ENCODE data around the gene IGFLR1.

DNA sequence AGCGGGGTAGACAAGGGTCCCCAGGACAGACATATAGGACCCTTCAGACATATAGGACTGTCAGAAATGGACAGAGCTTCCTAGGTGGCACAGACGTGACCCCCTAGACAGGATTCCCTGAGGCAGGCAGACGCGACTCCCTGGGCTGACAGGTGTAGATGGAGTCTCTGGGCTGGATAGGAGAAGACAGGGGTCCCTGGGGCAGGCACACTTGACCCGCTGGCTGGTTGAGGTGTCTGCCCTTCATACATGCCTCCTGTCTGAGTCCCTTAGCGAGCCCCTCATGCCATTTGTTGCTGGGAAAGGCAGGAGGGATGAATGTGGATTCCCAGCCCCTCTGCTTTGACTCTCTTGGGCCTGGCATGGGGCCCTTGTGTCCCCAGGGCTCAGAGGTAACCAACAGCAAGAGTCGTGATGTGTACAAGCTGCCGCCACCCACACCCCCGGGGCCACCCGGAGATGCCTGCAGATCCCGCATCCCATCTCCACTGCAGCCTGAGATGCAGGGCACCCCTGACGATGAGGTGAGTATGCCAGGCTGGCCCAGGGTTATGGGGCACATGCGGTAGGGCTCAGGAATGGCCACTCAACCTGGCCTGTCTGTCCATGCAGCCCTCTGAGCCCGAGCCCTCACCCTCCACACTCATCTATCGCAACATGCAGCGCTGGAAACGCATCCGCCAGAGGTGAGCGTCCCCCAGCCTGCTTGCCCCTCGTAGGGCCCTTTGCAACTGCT is 11.6 kb upstream of the IGFLR1 start:
- TF ChIP-seq, protein P1, sequence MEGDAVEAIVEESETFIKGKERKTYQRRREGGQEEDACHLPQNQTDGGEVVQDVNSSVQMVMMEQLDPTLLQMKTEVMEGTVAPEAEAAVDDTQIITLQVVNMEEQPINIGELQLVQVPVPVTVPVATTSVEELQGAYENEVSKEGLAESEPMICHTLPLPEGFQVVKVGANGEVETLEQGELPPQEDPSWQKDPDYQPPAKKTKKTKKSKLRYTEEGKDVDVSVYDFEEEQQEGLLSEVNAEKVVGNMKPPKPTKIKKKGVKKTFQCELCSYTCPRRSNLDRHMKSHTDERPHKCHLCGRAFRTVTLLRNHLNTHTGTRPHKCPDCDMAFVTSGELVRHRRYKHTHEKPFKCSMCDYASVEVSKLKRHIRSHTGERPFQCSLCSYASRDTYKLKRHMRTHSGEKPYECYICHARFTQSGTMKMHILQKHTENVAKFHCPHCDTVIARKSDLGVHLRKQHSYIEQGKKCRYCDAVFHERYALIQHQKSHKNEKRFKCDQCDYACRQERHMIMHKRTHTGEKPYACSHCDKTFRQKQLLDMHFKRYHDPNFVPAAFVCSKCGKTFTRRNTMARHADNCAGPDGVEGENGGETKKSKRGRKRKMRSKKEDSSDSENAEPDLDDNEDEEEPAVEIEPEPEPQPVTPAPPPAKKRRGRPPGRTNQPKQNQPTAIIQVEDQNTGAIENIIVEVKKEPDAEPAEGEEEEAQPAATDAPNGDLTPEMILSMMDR (IDR thresholded peaks at IDR 0.05; ENCODE audit: poor library complexity, severe bottlenecking): no peak
- TF ChIP-seq TAF1 (IDR thresholded peaks at IDR 0.05; ENCODE audit: low read depth): no peak
- no peak for TF ChIP-seq EP300 (conservative IDR thresholded peaks at IDR 0.05; ENCODE audit: poor library complexity, severe bottlenecking)
- TF ChIP-seq POLR2AphosphoS5 (IDR thresholded peaks at IDR 0.05): no peak
- no peak for TF ChIP-seq MXI1 (conservative IDR thresholded peaks at IDR 0.05; ENCODE audit: poor library complexity, severe bottlenecking)
